ENCODE measurements around the gene LHX1.

The LHX1 gene

DNA sequence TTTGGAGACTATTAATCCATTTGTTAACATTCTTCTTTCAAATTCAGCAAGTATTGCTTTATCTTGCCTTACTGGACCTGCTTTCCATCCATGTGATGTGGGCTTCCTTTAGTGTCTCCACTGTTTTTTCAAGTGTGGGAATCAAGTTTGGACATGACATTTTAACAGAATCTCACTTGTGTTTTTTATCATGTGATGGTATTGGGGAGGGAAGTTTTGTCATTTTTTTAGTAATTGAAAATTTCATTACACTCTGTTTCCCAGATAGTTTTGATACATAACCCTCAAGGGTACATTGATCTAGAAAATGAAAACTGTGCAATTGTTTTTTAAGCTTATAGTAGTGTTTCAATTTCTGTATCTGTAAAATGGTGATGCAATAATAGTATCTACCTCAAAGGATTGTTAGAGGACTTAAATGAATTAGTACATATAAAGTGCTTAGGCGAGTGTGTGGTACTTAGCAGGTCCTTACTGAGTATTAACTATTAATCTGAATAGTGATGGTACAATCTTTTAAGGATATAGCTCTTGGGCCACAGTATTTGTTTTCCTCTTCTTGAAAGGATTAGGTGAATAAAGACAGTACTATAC lies 38.7 kb downstream of the LHX1 start:
- DNase-seq = no peak

DNA sequence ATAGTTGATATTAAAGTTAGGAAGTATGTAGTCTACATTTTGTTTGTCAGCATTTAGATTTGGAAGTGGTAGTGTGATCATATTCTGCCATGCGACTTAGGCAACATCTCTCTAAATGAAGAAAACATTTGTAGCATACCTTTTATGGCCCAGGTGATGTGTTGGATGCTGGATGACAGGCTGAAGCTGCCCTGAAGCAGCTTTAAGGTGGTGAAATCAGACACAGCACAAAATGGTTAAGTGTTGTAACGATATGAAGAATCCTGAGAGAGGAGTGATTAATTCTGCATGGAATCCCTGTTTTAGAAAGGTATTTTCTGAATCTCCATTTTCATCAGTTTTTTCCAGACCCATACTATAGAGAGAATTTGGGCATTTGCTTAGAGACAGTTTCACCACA lies 39.8 kb downstream of the LHX1 start:
- DNase-seq = no peak

DNA sequence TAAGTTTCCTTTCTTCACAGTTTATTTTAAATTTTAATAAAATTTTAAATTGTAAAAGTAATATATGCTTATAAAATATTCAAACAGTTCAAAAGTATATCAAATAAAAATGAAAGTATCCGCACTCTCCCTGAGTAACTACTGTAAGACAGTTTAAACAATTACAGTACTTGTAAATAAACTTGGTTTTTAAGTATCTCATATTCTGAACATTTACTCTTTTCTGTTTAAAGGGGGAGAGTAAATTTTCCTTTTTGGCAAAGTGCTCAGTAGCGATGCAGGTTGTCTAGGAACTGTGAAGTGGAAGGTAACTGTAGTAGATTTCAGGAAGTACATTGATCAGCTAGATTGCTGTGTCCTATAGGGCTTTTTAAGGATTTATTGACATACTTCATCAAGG lies 40.3 kb downstream of the LHX1 start:
- no peak for DNase-seq

DNA sequence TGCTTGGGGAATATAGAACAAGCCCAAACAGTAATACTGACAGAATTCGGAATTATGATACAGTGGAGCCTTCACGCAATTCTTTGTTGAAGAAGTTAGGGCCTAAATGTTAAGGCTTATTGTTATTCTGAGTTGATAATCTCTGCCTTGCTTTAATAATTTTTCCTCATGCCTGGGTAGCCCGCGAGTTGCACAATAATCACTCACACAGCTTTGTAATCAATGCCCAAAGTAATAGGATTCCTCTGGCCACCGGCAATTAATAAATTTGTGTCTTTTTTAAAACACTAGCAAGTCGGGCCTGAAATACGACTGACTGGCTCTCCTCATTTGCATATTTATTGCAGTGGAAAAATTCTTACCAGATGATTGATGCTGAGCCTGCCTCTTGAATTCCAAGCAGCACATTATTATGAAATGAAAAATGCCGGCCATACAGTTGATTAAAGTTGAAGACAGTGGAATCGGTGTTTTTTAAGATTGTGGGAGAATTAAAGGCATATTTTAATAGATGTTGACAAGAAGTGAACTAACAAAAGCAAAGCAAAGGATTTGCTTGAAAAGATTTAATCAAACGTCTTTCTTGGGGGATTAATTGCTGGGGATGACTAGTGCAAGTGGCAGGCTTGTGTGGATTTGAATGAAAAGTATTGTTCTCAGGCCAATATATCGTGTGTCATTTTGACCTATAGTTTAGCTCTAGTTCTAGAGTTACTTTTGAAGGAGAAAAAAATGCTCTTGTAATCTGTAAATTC lies 41.7 kb downstream of the LHX1 start:
- DNase-seq = no peak

DNA sequence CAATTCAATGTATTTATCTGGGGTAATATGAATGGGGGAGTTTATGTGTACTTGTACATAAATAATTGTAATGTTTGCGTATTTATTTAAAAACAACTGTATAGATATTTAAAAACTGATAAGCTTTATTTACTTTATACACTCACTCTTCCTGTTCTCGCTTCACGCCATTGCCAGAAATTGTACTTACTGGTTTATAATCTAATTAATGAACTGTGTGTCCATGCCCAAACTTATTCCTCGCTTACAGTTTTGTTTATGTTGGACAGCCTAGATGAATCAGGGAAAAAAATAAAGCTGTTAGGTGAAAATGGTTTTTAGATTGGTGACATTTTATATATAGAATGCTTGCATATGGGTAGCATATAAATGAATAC lies 42.3 kb downstream of the LHX1 start:
- DNase-seq = no peak

DNA sequence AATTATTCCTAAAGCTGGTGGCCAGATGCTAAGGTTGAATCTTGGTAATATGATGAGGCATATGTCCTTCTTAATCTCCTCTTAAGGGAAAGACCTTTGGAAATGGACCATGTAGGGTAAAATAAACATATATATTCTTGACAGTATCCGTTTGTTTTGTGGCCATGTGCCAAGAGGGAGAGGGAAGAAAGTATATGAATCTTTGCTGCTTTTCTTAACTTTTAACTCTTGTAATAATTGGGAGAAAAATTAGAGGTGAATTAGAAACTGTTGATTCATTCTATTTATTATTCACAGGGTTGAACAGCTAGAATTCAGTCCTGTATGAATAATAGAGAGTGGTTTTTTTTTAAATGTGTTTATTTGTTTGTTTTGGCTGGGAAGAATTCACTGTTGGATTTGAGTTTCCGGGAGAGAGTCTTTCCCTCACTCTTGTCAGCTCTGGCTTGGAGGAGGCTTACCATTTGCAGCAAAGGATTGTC lies 43.0 kb downstream of the LHX1 start:
- DNase-seq = no peak

DNA sequence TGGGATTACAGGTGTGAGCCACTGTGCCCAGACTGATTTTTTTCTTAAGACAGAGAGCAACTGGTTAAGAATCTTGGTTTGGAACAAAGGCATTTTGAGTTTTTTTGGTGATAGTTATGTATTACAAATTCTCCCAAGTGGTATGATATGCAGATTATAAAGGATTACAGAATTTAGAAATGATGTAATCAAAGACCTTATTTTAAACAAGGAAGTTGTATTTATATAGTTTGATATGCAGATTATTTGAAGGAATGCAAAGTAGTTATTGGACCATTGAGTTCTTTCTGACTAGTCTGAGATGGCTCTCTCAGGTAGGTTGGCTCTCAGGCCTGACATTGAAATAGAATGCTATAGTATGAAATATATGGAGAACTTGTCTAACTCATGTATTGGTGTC lies 46.3 kb downstream of the LHX1 start:
- DNase-seq = no peak

DNA sequence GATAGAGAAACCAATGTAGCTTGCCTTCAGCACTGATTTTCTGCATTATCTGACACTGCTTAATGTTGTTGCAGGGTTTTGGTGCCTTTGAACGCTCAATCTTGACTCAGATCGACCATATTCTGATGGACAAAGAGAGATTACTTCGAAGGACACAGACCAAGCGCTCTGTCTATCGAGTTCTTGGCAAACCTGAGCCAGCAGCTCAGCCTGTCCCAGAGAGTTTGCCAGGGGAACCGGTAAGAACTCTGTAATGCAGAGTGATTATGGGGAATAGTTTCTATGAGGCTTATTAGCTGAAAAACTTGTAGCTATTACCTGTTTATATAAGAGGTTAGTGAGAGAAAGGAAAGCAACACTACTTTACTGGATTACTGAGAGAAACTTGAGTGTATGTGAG lies 51.9 kb downstream of the LHX1 start:
- no peak for DNase-seq

DNA sequence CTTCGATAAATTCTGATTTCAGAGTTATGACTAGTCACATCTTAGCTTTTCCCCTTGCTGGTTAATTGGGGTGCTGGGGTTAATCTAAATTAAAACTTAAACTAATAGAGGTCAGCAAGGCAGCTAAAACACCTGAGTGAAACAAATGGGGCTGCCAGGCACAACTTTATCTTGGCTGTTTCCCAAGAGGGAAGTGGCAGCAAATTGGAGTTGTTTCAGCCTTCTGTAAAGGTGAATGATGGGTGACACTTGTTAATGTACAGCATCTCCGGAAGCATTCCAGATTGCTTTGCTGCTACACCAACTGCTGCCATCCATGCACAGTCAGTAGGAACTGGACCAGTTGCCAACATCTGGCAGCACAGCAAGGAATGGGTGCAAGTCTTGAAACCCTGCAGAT lies 55.4 kb downstream of the LHX1 start:
- DNase-seq = no peak

DNA sequence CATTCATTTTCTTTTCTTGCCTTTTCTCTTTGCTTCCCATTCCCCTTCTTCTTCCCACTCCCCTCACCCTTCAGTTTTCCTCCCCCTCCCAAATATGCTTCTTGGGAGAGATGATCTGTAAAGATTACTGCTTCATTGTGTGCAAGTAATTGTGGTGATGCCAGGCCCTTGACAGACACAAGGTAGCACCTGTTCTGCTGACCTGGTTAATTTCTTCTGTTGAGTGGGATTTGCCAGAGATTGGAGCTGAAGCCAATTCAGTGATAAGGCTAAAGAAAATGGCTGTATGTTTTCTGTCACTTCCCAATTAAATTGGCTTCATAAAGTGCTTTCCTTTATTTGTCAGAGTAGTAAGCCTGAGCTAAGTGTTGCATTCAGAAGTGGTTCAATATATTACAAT lies 56.0 kb downstream of the LHX1 start:
- DNase-seq = no peak

All from AML-193 (cell line).